MCF 10A (cell line): ENCODE data around the gene CFAP52. TPM values are rescaled to one million over a fixed set of nuclear protein-coding genes. Genes with fewer than 3 reads are reported as not detected.
"Not testable (repeated sequence)": the region's sequence is repeated elsewhere in the genome, so short reads cannot be mapped to it uniquely, and the experiment has no call there.

ENCODE experiments used
- BruUV-seq: library from RNA; stranded (reverse); fragments of 400-500 nt; replicated peaks from 2 replicates; lab custom pipeline; 2021; lab: Mats Ljungman, UMichigan
- CTCF ChIA-PET: fragments of 300-600 bp; sonication (Branson Sonifier 250); formaldehyde crosslinking; extraction: SDS; loops from one replicate; lab custom pipeline; 2021; ENCODE audit warnings: antibody characterized with exemption, inconsistent platforms; lab: Yijun Ruan, JAX
- POLR2A ChIA-PET: fragments of 300-600, 350-650 bp; sonication (Branson Sonifier 250); formaldehyde crosslinking; extraction: SDS; loops from one replicate; lab custom pipeline; 2020; ENCODE audit warnings: antibody characterized with exemption, inconsistent platforms; lab: Yijun Ruan, JAX
- DNase-seq: peaks from one replicate; pipeline ENCODE4 v3.0.0-alpha.2; 2018; ENCODE audit not compliant: unreplicated experiment
- H3K27ac Mint-ChIP-seq: one replicate; pipeline ENCODE4 v1.8.0; 2022; ENCODE audit warnings: mild to moderate bottlenecking, low read depth, mixed read lengths; ENCODE audit not compliant: unreplicated experiment
- H3K27me3 Mint-ChIP-seq: one replicate; pipeline ENCODE4 v1.8.0; 2022; ENCODE audit warnings: mixed read lengths; ENCODE audit not compliant: insufficient read depth, unreplicated experiment
- H3K36me3 Mint-ChIP-seq: one replicate; pipeline ENCODE4 v1.8.0; 2022; ENCODE audit warnings: mild to moderate bottlenecking, moderate library complexity, mixed read lengths; ENCODE audit not compliant: insufficient read depth, unreplicated experiment
- H3K4me1 Mint-ChIP-seq: one replicate; pipeline ENCODE4 v1.8.0; 2022; ENCODE audit warnings: mixed read lengths; ENCODE audit not compliant: insufficient read depth, unreplicated experiment
- H3K4me3 Mint-ChIP-seq: one replicate; pipeline ENCODE4 v1.8.0; 2022; ENCODE audit warnings: mild to moderate bottlenecking, moderate library complexity, mixed read lengths; ENCODE audit not compliant: unreplicated experiment
- H3K9me3 Mint-ChIP-seq: one replicate; pipeline ENCODE4 v1.8.0; 2022; ENCODE audit warnings: mixed read lengths; ENCODE audit not compliant: unreplicated experiment
- intact Hi-C: fragments of 100-400 bp; cut with micrococcal nuclease; formaldehyde crosslinking; loops from 2 replicates; pipeline ENCODE4 v1.14.1; 2022
- total RNA-seq: library from RNA; stranded (reverse); gene quantifications from 2 replicates; pipeline ENCODE4 v1.2.3, GENCODE V29; 2022
- TF ChIP-seq, protein P1 (sequence below): fragments of 200-600 bp; IDR thresholded peaks from one replicate; pipeline ENCODE4 v1.8.0; 2022; ENCODE audit warnings: antibody characterized with exemption, mild to moderate bottlenecking; ENCODE audit not compliant: unreplicated experiment

Gene CFAP52
- total RNA-seq, 1 experiment from 2014 or later, result not detected

DNA sequence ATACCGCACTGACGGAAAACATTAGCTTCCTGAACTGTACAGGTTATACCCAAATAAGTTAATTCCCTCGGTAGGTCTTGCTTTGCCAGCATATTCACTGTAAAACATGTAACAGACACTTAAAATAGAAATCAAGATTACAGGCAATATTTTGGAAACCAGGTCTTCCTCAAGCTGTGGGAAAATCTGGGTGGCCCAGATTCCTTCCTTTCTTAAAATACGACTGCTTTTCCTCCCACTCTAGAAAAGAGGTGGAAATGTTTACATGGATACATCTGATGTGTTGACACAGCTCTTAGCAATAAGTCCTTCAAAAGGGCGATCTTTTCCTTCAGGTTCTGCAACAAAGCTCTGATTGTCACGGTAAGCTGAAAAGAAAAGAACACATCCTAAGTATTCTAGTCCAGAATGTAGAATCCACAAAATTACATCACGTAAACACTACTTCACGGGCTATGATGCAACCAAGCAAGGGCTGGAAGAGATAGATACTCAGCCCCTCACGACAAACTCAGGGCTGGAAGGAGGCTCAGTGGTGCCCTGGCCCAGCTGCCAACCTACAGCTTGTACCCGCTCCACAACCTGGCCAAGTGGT is 19.2 kb upstream of the CFAP52 start:
- intact Hi-C loops, result loop anchor here (10.0 kb wide), 1 partner anchor 802 kb away; the partner anchor contains the start of gene SPDYE4
- Mint-ChIP-seq H3K36me3 (peaks cover 26% of the 10 kb centered on the region), H3K4me3 (no peak overlapping the region), H3K27ac (no peak overlapping the region), H3K27me3 (no peaks in the 10 kb centered on the region), H3K9me3 (no peaks in the 10 kb centered on the region), H3K4me1 (no peaks in the 10 kb centered on the region)
- TF ChIP-seq, protein P1, sequence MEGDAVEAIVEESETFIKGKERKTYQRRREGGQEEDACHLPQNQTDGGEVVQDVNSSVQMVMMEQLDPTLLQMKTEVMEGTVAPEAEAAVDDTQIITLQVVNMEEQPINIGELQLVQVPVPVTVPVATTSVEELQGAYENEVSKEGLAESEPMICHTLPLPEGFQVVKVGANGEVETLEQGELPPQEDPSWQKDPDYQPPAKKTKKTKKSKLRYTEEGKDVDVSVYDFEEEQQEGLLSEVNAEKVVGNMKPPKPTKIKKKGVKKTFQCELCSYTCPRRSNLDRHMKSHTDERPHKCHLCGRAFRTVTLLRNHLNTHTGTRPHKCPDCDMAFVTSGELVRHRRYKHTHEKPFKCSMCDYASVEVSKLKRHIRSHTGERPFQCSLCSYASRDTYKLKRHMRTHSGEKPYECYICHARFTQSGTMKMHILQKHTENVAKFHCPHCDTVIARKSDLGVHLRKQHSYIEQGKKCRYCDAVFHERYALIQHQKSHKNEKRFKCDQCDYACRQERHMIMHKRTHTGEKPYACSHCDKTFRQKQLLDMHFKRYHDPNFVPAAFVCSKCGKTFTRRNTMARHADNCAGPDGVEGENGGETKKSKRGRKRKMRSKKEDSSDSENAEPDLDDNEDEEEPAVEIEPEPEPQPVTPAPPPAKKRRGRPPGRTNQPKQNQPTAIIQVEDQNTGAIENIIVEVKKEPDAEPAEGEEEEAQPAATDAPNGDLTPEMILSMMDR, result no peak
- POLR2A ChIA-PET, result no interaction called here
- no peak for DNase-seq
- CTCF ChIA-PET, result interaction anchor here (0.6 kb wide), 3 partner anchors 819 to 1723 kb away, joined by 3 to 4 read pairs (median 3); no protein-coding TSS in a partner anchor
- BruUV-seq, result no TSS peak

DNA sequence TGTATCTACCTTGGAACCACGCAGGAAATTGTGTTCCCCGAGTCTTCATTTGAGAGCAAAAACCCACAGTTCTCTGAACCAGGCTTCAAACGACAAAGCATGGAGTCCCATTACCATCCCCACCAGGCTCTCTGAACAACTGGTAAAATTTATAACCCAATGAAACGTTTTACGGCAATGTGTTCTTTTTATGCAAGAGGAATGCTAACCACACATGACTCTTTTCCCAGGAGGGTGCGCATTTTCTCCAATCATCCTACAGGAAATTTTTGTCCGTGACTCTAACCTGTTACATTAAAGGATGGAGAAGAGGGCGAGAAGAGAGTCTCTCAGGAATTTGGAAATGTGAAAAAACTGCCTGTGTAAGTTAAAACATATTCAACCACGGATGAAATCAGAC is 18.6 kb upstream of the CFAP52 start:
- H3K9me3 Mint-ChIP-seq, result no peaks in the 10 kb centered on the region
- no peak overlapping the region for H3K27ac Mint-ChIP-seq
- CTCF ChIA-PET, result no interaction called here
- no peaks in the 10 kb centered on the region for H3K27me3 Mint-ChIP-seq
- TF ChIP-seq, protein P1, result no peak
- BruUV-seq, result no TSS peak
- no peak for DNase-seq
- POLR2A ChIA-PET, result no interaction called here
- no peaks in the 10 kb centered on the region for H3K4me1 Mint-ChIP-seq
- no peak overlapping the region for H3K4me3 Mint-ChIP-seq
- intact Hi-C loops, result loop anchor here (10.0 kb wide), 1 partner anchor 803 kb away; the partner anchor contains the start of gene SPDYE4
- H3K36me3 Mint-ChIP-seq, result peaks cover 26% of the 10 kb centered on the region

DNA sequence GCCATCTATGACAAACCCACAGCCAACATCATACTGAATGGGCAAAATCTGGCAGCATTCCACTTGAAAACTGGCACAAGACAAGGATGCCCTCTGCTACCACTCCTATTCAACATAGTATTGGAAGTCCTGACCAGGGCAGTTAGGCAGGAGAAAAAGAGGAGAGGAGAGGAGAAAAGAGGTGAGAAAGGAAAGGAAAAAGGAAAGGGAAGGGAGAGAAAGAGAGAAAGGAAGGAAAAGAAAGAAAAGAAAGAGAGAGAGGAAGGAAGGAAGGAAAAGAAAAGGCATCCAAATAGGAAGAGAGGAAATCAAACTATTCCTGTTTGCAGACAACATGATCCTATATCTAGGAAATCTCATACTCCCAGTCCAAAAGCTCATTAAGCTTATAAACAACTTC is 12.3 kb upstream of the CFAP52 start:
- TF ChIP-seq, protein P1, result no peak
- H3K4me3 Mint-ChIP-seq, result no peak overlapping the region
- H3K36me3 Mint-ChIP-seq, result peaks cover 12% of the 10 kb centered on the region
- no peaks in the 10 kb centered on the region for H3K27me3 Mint-ChIP-seq
- H3K27ac Mint-ChIP-seq, result no peak overlapping the region
- intact Hi-C loops, result no loop called here
- H3K4me1 Mint-ChIP-seq, result peaks cover 6% of the 10 kb centered on the region
- BruUV-seq, result no TSS peak
- H3K9me3 Mint-ChIP-seq, result no peaks in the 10 kb centered on the region
- ChIA-PET CTCF (interaction anchor here (0.6 to 3.0 kb wide), 2 partner anchors 11 to 1090 kb away, joined by 3 to 11 read pairs; partner anchors contain the start of gene STX8), POLR2A (no interaction called here)
- no peak for DNase-seq

DNA sequence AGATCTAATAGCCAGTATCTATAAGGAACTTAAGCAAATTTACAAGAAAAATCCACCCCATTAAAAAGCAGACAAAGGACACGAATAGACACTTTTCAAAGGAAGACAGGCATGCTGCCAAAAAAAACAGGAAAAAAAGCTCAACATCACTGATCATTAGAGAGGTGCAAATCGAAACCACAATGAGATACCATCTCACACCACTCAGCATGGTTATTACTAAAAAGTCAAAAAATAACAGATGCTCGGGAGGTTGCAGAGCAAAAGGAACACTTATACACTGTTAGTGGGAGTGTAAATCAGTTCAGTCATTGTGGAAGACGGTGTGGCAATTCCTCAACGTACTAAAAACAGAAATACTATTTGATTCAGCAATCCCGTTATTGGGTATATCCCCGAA is 10.4 kb upstream of the CFAP52 start:
- Mint-ChIP-seq H3K27me3 (no peaks in the 10 kb centered on the region), H3K9me3 (no peaks in the 10 kb centered on the region), H3K36me3 (peaks cover 12% of the 10 kb centered on the region), H3K27ac (no peak overlapping the region), H3K4me3 (no peak overlapping the region), H3K4me1 (peaks cover 12% of the 10 kb centered on the region)
- no TSS peak for BruUV-seq
- ChIA-PET POLR2A (interaction anchor here (1.9 kb wide), 1 partner anchor 10 kb away, joined by 6 read pairs; the partner anchor contains the start of genes CFAP52 and STX8), CTCF (interaction anchor here (0.9 to 3.0 kb wide), 2 partner anchors 9 to 199 kb away, joined by 4 to 11 read pairs; partner anchors contain the start of gene STX8)
- TF ChIP-seq, protein P1, result no peak
- intact Hi-C loops, result no loop called here
- peak; percentile 3 for DNase-seq

DNA sequence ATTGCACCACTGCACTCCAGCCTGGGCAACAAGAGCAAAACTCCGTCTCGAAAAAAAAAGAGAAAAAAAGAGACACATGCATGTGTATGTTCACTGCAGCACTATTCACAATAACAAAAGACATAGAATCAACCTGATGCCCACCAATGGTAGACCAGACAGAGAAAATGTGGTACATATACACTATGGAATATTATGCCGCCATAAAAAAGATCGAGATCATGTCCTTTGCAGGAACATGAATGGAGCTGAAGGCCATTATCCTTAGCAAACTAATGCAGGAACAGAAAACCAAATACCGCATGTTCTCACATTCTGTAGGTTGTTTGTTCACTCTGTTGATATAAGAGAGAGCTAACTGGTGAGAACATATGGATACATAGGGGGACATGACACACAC is 9.7 kb upstream of the CFAP52 start:
- H3K36me3 Mint-ChIP-seq, result peaks cover 12% of the 10 kb centered on the region
- ChIA-PET CTCF (interaction anchor here (3.0 kb wide), 1 partner anchor 9 kb away, joined by 11 read pairs; the partner anchor contains the start of gene STX8), POLR2A (interaction anchor here (1.9 kb wide), 1 partner anchor 9 kb away, joined by 6 read pairs; the partner anchor contains the start of genes CFAP52 and STX8)
- DNase-seq, H3K27me3 Mint-ChIP-seq, H3K27ac Mint-ChIP-seq, H3K4me3 Mint-ChIP-seq, BruUV-seq, intact Hi-C loops, H3K9me3 Mint-ChIP-seq: not testable (repeated sequence)
- H3K4me1 Mint-ChIP-seq, result peaks cover 15% of the 10 kb centered on the region
